PC-3 (cell line): Measurements from ENCODE around the gene SOX12. TPM values are rescaled to one million over a fixed set of nuclear protein-coding genes. Genes with fewer than 3 reads are reported as not detected.

ENCODE experiments used
- ATAC-seq: fragments of 200-7000 bp; cut with Tn5 transposase; 2 replicates; pipeline ENCODE4 v1.9.1; 2020; ENCODE audit warnings: mild to moderate bottlenecking, moderate library complexity
- BruUV-seq: library from RNA; stranded (reverse); fragments of 400-500 nt; replicated peaks from 2 replicates; lab custom pipeline; 2021; lab: Mats Ljungman, UMichigan
- CTCF ChIA-PET: fragments of 300-600 bp; sonication (Branson Sonifier 250); formaldehyde crosslinking; loops from one replicate; lab custom pipeline; 2022; ENCODE audit warnings: antibody characterized with exemption; lab: Charles Lee
- POLR2A ChIA-PET: fragments of 300-600 bp; sonication (Branson Sonifier 250); formaldehyde crosslinking; loops from one replicate; lab custom pipeline; 2022; ENCODE audit warnings: antibody characterized with exemption; ENCODE audit not compliant: unreplicated experiment; lab: Charles Lee
- DNase-seq: peaks from one replicate; pipeline ENCODE4 v3.0.0-alpha.2; 2015
- H2AFZ ChIP-seq: fragments of 300-600 bp; sonication (generic); 2 replicates; pipeline ENCODE4 v1.6.0; 2016; ENCODE audit warnings: antibody characterized with exemption, low read length
- H3F3A ChIP-seq: fragments of 300-600 bp; sonication (generic); one replicate; pipeline ENCODE4 v1.6.0; 2017; ENCODE audit warnings: antibody characterized with exemption, low read length, control low read depth, mild to moderate bottlenecking; ENCODE audit not compliant: unreplicated experiment
- H3K27ac ChIP-seq: fragments of 300-600 bp; sonication (generic); 2 replicates; pipeline ENCODE4 v1.5.1; 2016; ENCODE audit warnings: mild to moderate bottlenecking, low read length
- H3K27me3 ChIP-seq: fragments of 300-600 bp; sonication (generic); 2 replicates; pipeline ENCODE4 v1.6.1; 2016; ENCODE audit warnings: low read length, mixed read lengths
- H3K36me3 ChIP-seq: fragments of 300-600 bp; sonication (generic); 2 replicates; pipeline ENCODE4 v1.6.1; 2016; ENCODE audit warnings: low read depth, mixed run types, low read length, mixed read lengths
- H3K4me1 ChIP-seq: fragments of 300-600 bp; sonication (generic); 2 replicates; pipeline ENCODE4 v1.5.1; 2016; ENCODE audit warnings: low read length; ENCODE audit not compliant: insufficient read depth
- H3K4me2 ChIP-seq: fragments of 300-600 bp; sonication (generic); 2 replicates; pipeline ENCODE4 v1.6.0; 2016; ENCODE audit warnings: low read length
- H3K4me3 ChIP-seq: fragments of 300-600 bp; sonication (generic); 2 replicates; pipeline ENCODE4 v1.5.1; 2016; ENCODE audit warnings: mild to moderate bottlenecking, low read length, mixed read lengths
- H3K79me2 ChIP-seq: fragments of 300-600 bp; sonication (generic); 2 replicates; pipeline ENCODE4 v1.6.1; 2017; ENCODE audit warnings: low read length, mixed read lengths
- H3K9ac ChIP-seq: fragments of 300-600 bp; sonication (generic); 2 replicates; pipeline ENCODE4 v1.6.0; 2016; ENCODE audit warnings: mild to moderate bottlenecking, low read length
- H3K9me2 ChIP-seq: fragments of 300-600 bp; sonication (generic); replicated peaks from 2 replicates; pipeline ENCODE4 v1.6.1; 2016; ENCODE audit warnings: mixed run types, low read length, mixed read lengths
- H3K9me3 ChIP-seq: fragments of 300-600 bp; sonication (generic); 2 replicates; pipeline ENCODE4 v1.6.1; 2016; ENCODE audit warnings: low read length, mixed read lengths
- H4K20me1 ChIP-seq: fragments of 300-600 bp; sonication (generic); 2 replicates; pipeline ENCODE4 v1.6.1; 2016; ENCODE audit warnings: low read length, mixed read lengths
- EZH2 ChIP-seq: fragments of 300-600 bp; sonication (generic); IDR thresholded peaks from one replicate; pipeline ENCODE4 v1.6.1; 2017; ENCODE audit warnings: antibody characterized with exemption, mild to moderate bottlenecking, low read length; ENCODE audit not compliant: unreplicated experiment
- EZH2phosphoT487 ChIP-seq: fragments of 300-600 bp; sonication (generic); IDR thresholded peaks from 2 replicates; pipeline ENCODE4 v1.6.1; 2018; ENCODE audit warnings: mild to moderate bottlenecking, antibody characterized with exemption, low read length, borderline replicate concordance
- intact Hi-C: fragments of 100-400 bp; cut with micrococcal nuclease; formaldehyde crosslinking; loops from 2 replicates; pipeline ENCODE4 v1.9.0; 2023
- total RNA-seq: library from RNA; depleted of rRNA; stranded (reverse); fragments of >200 nt; gene quantifications from 2 replicates; pipeline ENCODE4 v1.2.3, GENCODE V29; 2014
- TF ChIP-seq, protein P1 (sequence below): fragments of 300-600 bp; sonication (generic); conservative IDR thresholded peaks from 2 replicates; pipeline ENCODE4 v1.5.1; 2017; ENCODE audit warnings: antibody characterized with exemption, low read depth, mild to moderate bottlenecking, low read length

The SOX12 gene
- total RNA-seq, 1 experiment from 2014 or later = 13.8 TPM

- ATAC-seq (peak; percentile 48), DNase-seq (peak; percentile 66)
- H4K20me1 ChIP-seq = peaks cover 32% of the 10 kb centered on the region
- H3F3A ChIP-seq = no peaks in the 10 kb centered on the region
- intact Hi-C loops = loop anchor here (1.0 kb wide), 1 partner anchor 26 kb away; no protein-coding TSS in a partner anchor
- H3K27me3 ChIP-seq = no peaks in the 10 kb centered on the region
- peak overlapping the region; percentile 93 for H3K4me2 ChIP-seq
- H3K9me2 ChIP-seq = no peaks in the 10 kb centered on the region
- POLR2A ChIA-PET = interaction anchor here (0.6 to 1.0 kb wide), 4 partner anchors 12 to 72 kb away, joined by 3 to 44 read pairs (median 4); partner anchors contain the start of gene SOX12
- peaks cover 29% of the 10 kb centered on the region for H3K4me1 ChIP-seq
- no peaks in the 10 kb centered on the region for H3K9me3 ChIP-seq
- TF ChIP-seq EZH2 (no peak), EZH2phosphoT487 (no peak)
- TF ChIP-seq, protein P1, sequence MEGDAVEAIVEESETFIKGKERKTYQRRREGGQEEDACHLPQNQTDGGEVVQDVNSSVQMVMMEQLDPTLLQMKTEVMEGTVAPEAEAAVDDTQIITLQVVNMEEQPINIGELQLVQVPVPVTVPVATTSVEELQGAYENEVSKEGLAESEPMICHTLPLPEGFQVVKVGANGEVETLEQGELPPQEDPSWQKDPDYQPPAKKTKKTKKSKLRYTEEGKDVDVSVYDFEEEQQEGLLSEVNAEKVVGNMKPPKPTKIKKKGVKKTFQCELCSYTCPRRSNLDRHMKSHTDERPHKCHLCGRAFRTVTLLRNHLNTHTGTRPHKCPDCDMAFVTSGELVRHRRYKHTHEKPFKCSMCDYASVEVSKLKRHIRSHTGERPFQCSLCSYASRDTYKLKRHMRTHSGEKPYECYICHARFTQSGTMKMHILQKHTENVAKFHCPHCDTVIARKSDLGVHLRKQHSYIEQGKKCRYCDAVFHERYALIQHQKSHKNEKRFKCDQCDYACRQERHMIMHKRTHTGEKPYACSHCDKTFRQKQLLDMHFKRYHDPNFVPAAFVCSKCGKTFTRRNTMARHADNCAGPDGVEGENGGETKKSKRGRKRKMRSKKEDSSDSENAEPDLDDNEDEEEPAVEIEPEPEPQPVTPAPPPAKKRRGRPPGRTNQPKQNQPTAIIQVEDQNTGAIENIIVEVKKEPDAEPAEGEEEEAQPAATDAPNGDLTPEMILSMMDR = no peak
- TSS peak; percentile 33 for BruUV-seq
- CTCF ChIA-PET = no interaction called here
- H3K79me2 ChIP-seq = peaks cover 49% of the 10 kb centered on the region
- no peaks in the 10 kb centered on the region for H3K36me3 ChIP-seq
- peak overlapping the region; percentile 75 for H3K27ac ChIP-seq
- H3K4me3 ChIP-seq = peak overlapping the region; percentile 80
- H3K9ac ChIP-seq = peak overlapping the region; percentile 96
- H2AFZ ChIP-seq = peak overlapping the region; percentile 78
Measured at GRCh38 chr20:297925-298775, 27.2 kb upstream of the SOX12 start.

DNA sequence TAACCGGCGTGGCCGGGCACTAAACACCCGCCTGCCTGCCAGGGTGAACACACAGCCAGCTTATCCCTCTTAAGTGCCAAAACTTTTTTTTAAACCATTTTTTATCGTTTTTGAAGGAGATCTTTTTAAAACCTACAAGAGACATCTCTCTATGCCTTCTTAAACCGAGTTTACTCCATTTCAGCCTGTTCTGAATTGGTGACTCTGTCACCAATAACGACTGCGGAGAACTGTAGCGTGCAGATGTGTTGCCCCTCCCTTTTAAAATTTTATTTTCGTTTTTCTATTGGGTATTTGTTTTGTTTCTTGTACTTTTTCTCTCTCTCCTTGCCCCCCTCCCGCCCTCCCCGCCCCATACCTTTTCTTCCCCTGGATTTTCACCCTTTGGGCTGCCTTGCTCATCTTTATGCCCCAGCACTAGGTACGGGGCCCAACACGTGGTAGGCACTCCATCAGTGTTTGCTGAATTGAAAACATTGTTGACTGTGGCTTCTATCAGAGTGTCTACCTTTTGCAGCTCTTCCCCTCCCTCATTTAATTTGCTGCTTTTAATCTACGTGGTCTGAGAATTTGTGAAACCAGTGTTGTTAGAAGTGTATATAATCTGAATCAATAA is 26.5 kb upstream of the SOX12 start:
- ATAC-seq = no peak
- Histone ChIP-seq H3K9ac (peak overlapping the region; percentile 96), H3F3A (no peaks in the 10 kb centered on the region), H3K36me3 (no peaks in the 10 kb centered on the region), H3K4me3 (peak overlapping the region; percentile 80), H3K4me1 (peaks cover 29% of the 10 kb centered on the region), H3K9me2 (no peaks in the 10 kb centered on the region), H4K20me1 (peaks cover 32% of the 10 kb centered on the region), H3K79me2 (peaks cover 49% of the 10 kb centered on the region), H2AFZ (peak overlapping the region; percentile 78; the same call in 1 of the 2 replicates), H3K4me2 (peak overlapping the region; percentile 93), H3K27me3 (no peaks in the 10 kb centered on the region), H3K9me3 (no peaks in the 10 kb centered on the region), H3K27ac (peak overlapping the region; percentile 75)
- CTCF ChIA-PET = interaction anchor here (0.5 kb wide), 1 partner anchor 34 kb away, joined by 5 read pairs; no protein-coding TSS in a partner anchor
- POLR2A ChIA-PET = interaction anchor here (0.7 to 1.0 kb wide), 3 partner anchors 24 to 72 kb away, joined by 3 to 44 read pairs (median 4); partner anchors contain the start of gene SOX12
- intact Hi-C loops = no loop called here
- TF ChIP-seq EZH2 (no peak), EZH2phosphoT487 (no peak)
- TF ChIP-seq, protein P1 = no peak
- BruUV-seq = no TSS peak
- DNase-seq = no peak
